Measurements from ENCODE around the gene SEMA3A. TPM values are rescaled to one million over a fixed set of nuclear protein-coding genes. Genes with fewer than 3 reads are reported as not detected.

SEMA3A gene
- total and polyA plus RNA-seq, 2 of the 13 experiments (the other 11 are each of a cell fraction or from before 2014, with no cell fraction given), result 0.29 to 1.2 TPM

GRCh38 chr7:84040355-84040754 is 154.2 kb downstream of the SEMA3A start (continued):
- no peak for TF ChIP-seq PRDM10 (CRISPR knock-in tag; IDR thresholded peaks at IDR 0.05; ENCODE audit: low read depth)
- TF ChIP-seq ZNF616 (CRISPR knock-in tag; IDR thresholded peaks at IDR 0.05; ENCODE audit: low read depth), result no peak
- no peak for TF ChIP-seq ZNF563 (CRISPR knock-in tag; IDR thresholded peaks at IDR 0.05)
- no peak for TF ChIP-seq NR1H2 (CRISPR knock-in tag; IDR thresholded peaks at IDR 0.05; ENCODE audit: borderline replicate concordance, low read depth)
- TF ChIP-seq ZNF572 (CRISPR knock-in tag; IDR thresholded peaks at IDR 0.05), result no peak
- no peak for TF ChIP-seq TEAD3 (CRISPR knock-in tag; optimal IDR thresholded peaks at IDR 0.05; ENCODE audit: borderline replicate concordance)
- TF ChIP-seq RFXANK (CRISPR knock-in tag; IDR thresholded peaks at IDR 0.05), result no peak
- no peak for TF ChIP-seq HHEX (CRISPR knock-in tag; IDR thresholded peaks at IDR 0.05)
- no peak for TF ChIP-seq RXRA (CRISPR knock-in tag; IDR thresholded peaks at IDR 0.05)
- no peak for TF ChIP-seq ZNF709 (CRISPR knock-in tag; IDR thresholded peaks at IDR 0.05)
- TF ChIP-seq ARID2 (CRISPR knock-in tag; IDR thresholded peaks at IDR 0.05; ENCODE audit: borderline replicate concordance), result no peak
- no peak for TF ChIP-seq ZMAT3 (CRISPR knock-in tag; conservative IDR thresholded peaks at IDR 0.05)
- no peak for TF ChIP-seq HMGA1 (CRISPR knock-in tag; conservative IDR thresholded peaks at IDR 0.05)
- no peak for TF ChIP-seq GTF3A (CRISPR knock-in tag; conservative IDR thresholded peaks at IDR 0.05)
- no peak for TF ChIP-seq SALL2 (CRISPR knock-in tag; IDR thresholded peaks at IDR 0.05)
- TF ChIP-seq LCORL (IDR thresholded peaks at IDR 0.05), result no peak
- TF ChIP-seq LCORL (CRISPR knock-in tag; IDR thresholded peaks at IDR 0.05), result no peak
- no peak for TF ChIP-seq ZFP1 (CRISPR knock-in tag; IDR thresholded peaks at IDR 0.05)
- TF ChIP-seq TCF7L2 (IDR thresholded peaks at IDR 0.05; ENCODE audit: low read depth, low read length), result no peak
- no peak for TF ChIP-seq ATF7 (IDR thresholded peaks at IDR 0.05)
- no peak for TF ChIP-seq ATF7 (CRISPR knock-in tag; IDR thresholded peaks at IDR 0.05)
- no peak for TF ChIP-seq NCOA1 (CRISPR knock-in tag; IDR thresholded peaks at IDR 0.05)
- no peak for TF ChIP-seq ZNF570 (CRISPR knock-in tag; IDR thresholded peaks at IDR 0.05; ENCODE audit: borderline replicate concordance)
- TF ChIP-seq TFAP4 (IDR thresholded peaks at IDR 0.05; ENCODE audit: borderline replicate concordance, low read depth), result no peak
- TF ChIP-seq GRHL1 (CRISPR knock-in tag; conservative IDR thresholded peaks at IDR 0.05), result no peak
- TF ChIP-seq ZBTB26 (CRISPR knock-in tag; IDR thresholded peaks at IDR 0.05; ENCODE audit: borderline replicate concordance), result no peak
- no peak for TF ChIP-seq ZNF101 (CRISPR knock-in tag; IDR thresholded peaks at IDR 0.05; ENCODE audit: borderline replicate concordance, low read depth)
- TF ChIP-seq ZNF782 (CRISPR knock-in tag; IDR thresholded peaks at IDR 0.05; ENCODE audit: borderline replicate concordance), result no peak
